Measurements from ENCODE around the gene NUDT8.
"Not testable (repeated sequence)": the region's sequence is repeated elsewhere in the genome, so short reads cannot be mapped to it uniquely, and the experiment has no call there.

Gene NUDT8

GRCh38 chr11:67588899-67589415 is 40.8 kb downstream of the NUDT8 start:
- Mint-ChIP-seq H3K36me3 (ENCODE audit: low read depth) (peaks cover 23% of the 10 kb centered on the region), H3K4me1 (ENCODE audit: low read depth) (peaks cover 19% of the 10 kb centered on the region)
- H3K9me3 Mint-ChIP-seq; H3K4me3 Mint-ChIP-seq; H3K27ac Mint-ChIP-seq; H3K27me3 Mint-ChIP-seq (ENCODE audit: low read depth): not testable (repeated sequence)

GRCh38 chr11:67588136-67588503 is 41.6 kb downstream of the NUDT8 start:
- Mint-ChIP-seq H3K27ac (no peak overlapping the region), H3K4me3 (no peak overlapping the region), H3K9me3 (peaks cover 9% of the 10 kb centered on the region), H3K27me3 (ENCODE audit: low read depth) (no peaks in the 10 kb centered on the region), H3K4me1 (ENCODE audit: low read depth) (peaks cover 21% of the 10 kb centered on the region), H3K36me3 (ENCODE audit: low read depth) (peaks cover 24% of the 10 kb centered on the region)

- H3K36me3 Mint-ChIP-seq (ENCODE audit: low read depth) = peaks cover 24% of the 10 kb centered on the region
- H3K27me3 Mint-ChIP-seq (ENCODE audit: low read depth) = peaks cover 8% of the 10 kb centered on the region
- peaks cover 9% of the 10 kb centered on the region for H3K9me3 Mint-ChIP-seq
- H3K4me3 Mint-ChIP-seq = no peak overlapping the region
- peaks cover 29% of the 10 kb centered on the region for H3K4me1 Mint-ChIP-seq (ENCODE audit: low read depth)
- peak overlapping the region; percentile 12 for H3K27ac Mint-ChIP-seq
Measured at GRCh38 chr11:67586568-67587250, 43.0 kb downstream of the NUDT8 start.

GRCh38 chr11:67585911-67586310 is 43.8 kb downstream of the NUDT8 start:
- Mint-ChIP-seq H3K36me3 (ENCODE audit: low read depth) (peaks cover 24% of the 10 kb centered on the region), H3K27ac (peak overlapping the region; percentile 65), H3K4me1 (ENCODE audit: low read depth) (peaks cover 30% of the 10 kb centered on the region), H3K9me3 (peaks cover 9% of the 10 kb centered on the region), H3K4me3 (peak overlapping the region; percentile 15), H3K27me3 (ENCODE audit: low read depth) (peaks cover 9% of the 10 kb centered on the region)

GRCh38 chr11:67584881-67585873 is 44.6 kb downstream of the NUDT8 start:
- Mint-ChIP-seq H3K9me3 (peaks cover 9% of the 10 kb centered on the region), H3K4me3 (peak overlapping the region; percentile 72), H3K27ac (peak overlapping the region; percentile 65), H3K4me1 (ENCODE audit: low read depth) (peaks cover 30% of the 10 kb centered on the region), H3K36me3 (ENCODE audit: low read depth) (peaks cover 24% of the 10 kb centered on the region), H3K27me3 (ENCODE audit: low read depth) (peaks cover 14% of the 10 kb centered on the region)

- Mint-ChIP-seq H3K27me3 (ENCODE audit: low read depth) (peaks cover 22% of the 10 kb centered on the region), H3K4me1 (ENCODE audit: low read depth) (peaks cover 37% of the 10 kb centered on the region), H3K4me3 (peak overlapping the region; percentile 72), H3K27ac (peak overlapping the region; percentile 65), H3K36me3 (ENCODE audit: low read depth) (peaks cover 24% of the 10 kb centered on the region), H3K9me3 (peaks cover 9% of the 10 kb centered on the region)
Measured at GRCh38 chr11:67584205-67584880, 45.4 kb downstream of the NUDT8 start.

- Mint-ChIP-seq H3K27ac (peak within 1 kb of the TSS; percentile 94), H3K4me3 (peak within 1 kb of the TSS; percentile 97), H3K4me1 (ENCODE audit: low read depth) (peaks cover 41% of the 10 kb centered on the region), H3K27me3 (ENCODE audit: low read depth) (peaks cover 27% of the 10 kb centered on the region), H3K36me3 (ENCODE audit: low read depth) (peaks cover 24% of the 10 kb centered on the region), H3K9me3 (peaks cover 9% of the 10 kb centered on the region)
Measured at GRCh38 chr11:67583247-67584204, 46.2 kb downstream of the NUDT8 start, which contains the start of gene GSTP1. Gene GSTP1 (plus strand): TSS chr11:67583812. CDS start chr11:67583844, 32 bp downstream.

GRCh38 chr11:67582011-67582410 is 47.7 kb downstream of the NUDT8 start:
- Mint-ChIP-seq H3K4me1 (ENCODE audit: low read depth) (peaks cover 38% of the 10 kb centered on the region), H3K4me3 (peak overlapping the region; percentile 68), H3K27ac (peak overlapping the region; percentile 26), H3K27me3 (ENCODE audit: low read depth) (peaks cover 27% of the 10 kb centered on the region), H3K9me3 (peaks cover 5% of the 10 kb centered on the region), H3K36me3 (ENCODE audit: low read depth) (peaks cover 15% of the 10 kb centered on the region)

GRCh38 chr11:67581469-67581868 is 48.3 kb downstream of the NUDT8 start:
- peak overlapping the region; percentile 4 for H3K4me3 Mint-ChIP-seq
- H3K27ac Mint-ChIP-seq = no peak overlapping the region
- peaks cover 38% of the 10 kb centered on the region for H3K4me1 Mint-ChIP-seq (ENCODE audit: low read depth)

GRCh38 chr11:67577951-67578350 is 51.8 kb downstream of the NUDT8 start:
- peaks cover 38% of the 10 kb centered on the region for H3K27me3 Mint-ChIP-seq (ENCODE audit: low read depth)
- H3K27ac Mint-ChIP-seq = no peak overlapping the region
- H3K4me3 Mint-ChIP-seq = no peak overlapping the region

More at GRCh38 chr11:67581469-67581868, 48.3 kb downstream of the NUDT8 start:
- peaks cover under 1% of the 10 kb centered on the region for H3K9me3 Mint-ChIP-seq
- peaks cover 27% of the 10 kb centered on the region for H3K27me3 Mint-ChIP-seq (ENCODE audit: low read depth)
- H3K36me3 Mint-ChIP-seq (ENCODE audit: low read depth) = peaks cover 10% of the 10 kb centered on the region

More at GRCh38 chr11:67577951-67578350, 51.8 kb downstream of the NUDT8 start:
- Mint-ChIP-seq H3K36me3 (ENCODE audit: low read depth) (no peaks in the 10 kb centered on the region), H3K9me3 (no peaks in the 10 kb centered on the region), H3K4me1 (ENCODE audit: low read depth) (peaks cover 20% of the 10 kb centered on the region)

Measured in T-helper 1 cell treated with Interleukin-12 subunit alpha and Interleukin-12 subunit beta and Interleukin-4 antibody, amounts not matched to agents 30 μg/mL and 1 μg/mL, for 36 hours (primary cell).